GM19452 (cell line): ENCODE data around the gene DDX52.
"Not testable (repeated sequence)": the region's sequence is repeated elsewhere in the genome, so short reads cannot be mapped to it uniquely, and the experiment has no call there.

Experiments
- ATAC-seq: cut with Tn5 transposase; IDR thresholded peaks from one replicate; pipeline ENCODE4 v1.9.1; 2021; ENCODE audit not compliant: unreplicated experiment

DDX52 gene

DNA sequence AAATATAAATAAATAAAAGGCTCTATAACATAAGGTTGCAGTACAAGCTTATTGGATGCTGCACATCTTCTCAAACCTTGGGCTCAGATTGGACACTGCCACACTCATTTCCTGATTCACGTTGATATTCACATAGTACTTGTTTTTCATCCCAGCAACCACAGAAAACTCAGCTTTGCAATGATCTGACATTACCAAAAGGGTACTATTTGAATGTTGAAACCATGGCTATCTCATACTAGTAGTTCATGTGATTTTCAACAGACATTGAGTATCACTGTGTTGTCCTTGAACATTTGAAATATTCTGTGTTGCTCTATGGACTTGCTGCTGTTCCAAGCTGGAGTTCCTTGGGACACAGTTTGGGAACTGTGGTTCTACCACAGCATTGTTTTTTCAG lies 14.0 kb upstream of the DDX52 start:
- no peak for ATAC-seq

DNA sequence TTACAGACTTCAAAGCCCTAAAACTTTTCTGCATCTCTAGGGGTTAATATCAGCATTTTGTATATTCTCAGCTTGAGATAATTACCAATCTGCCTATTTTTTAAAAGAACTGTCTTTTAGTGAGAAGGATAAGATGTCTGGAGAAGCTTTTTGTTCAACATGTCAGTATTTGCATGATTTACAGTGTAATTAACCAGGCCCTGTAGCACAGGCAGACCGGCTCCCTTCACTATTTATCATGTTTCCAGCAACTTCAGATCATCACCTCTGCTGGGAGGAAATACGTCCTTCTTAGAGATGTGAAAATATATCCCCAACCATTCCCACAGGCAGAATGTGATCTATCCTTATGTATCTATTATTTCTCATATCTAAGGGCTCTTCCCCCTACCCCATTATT lies 8.6 kb upstream of the DDX52 start:
- no peak for ATAC-seq

DNA sequence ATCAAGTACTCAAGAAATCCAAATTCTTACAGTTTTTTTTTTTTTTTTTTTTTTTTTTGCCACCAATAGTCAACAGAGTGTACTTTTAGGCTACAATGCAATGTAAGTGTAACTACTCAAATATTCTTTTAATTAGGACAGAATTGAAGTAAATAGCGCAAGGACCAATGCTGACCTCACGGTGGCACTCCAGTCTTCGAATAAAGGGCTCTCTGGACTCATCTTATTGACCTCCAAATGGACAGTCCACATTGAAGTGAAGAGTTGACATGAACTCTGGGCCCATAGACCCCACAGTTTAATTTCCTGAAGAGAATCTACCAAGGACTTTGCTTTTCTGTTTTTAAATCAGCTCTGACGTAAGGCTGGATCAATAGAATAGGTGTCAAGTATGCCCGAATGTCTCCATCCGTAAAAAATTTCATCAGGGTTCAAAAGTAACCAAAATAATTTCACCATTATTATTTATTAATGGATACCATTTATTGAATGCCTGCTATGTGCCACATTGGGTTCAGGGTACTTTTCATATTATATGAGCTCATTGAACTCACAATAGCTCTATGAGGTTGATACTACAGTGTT lies 7.3 kb upstream of the DDX52 start:
- no peak for ATAC-seq

DNA sequence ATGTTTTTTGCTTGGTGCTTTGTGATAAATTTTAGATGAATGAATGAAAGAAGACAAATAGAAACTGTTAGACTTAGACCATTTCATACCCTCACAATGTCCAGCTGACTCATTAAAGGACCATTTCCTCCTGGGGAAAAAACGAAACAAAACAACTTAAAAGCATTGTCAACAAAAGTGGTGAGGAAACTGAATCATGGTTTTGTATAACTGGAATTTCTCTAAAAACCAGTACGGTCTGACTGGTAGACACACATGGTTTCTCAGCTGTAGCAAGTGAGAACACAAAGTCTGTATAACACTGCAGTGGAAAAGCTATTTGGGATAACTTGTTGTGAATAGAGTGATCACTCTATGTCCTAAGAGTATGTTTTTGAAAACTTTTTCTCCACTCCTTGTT lies 5.3 kb upstream of the DDX52 start:
- ATAC-seq, result no peak

DNA sequence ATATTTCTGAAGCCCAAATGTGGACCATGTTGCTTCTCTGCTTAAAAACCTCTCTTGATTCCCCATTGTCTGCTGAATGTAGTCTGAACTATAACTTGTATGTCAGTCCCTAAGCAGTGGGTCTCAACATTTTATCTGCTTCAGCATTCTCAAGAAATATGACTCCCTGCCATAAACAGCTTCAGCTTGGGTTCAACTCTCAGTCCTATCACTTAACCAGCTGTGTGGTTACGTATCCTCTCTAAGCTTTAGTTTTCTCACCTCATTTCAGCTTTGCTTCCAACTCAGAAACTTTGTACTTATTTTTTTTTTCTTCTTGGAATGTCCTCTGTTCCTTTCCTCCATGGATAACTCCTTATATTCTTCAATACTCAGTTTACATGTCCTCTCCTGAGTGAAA lies 4.6 kb upstream of the DDX52 start:
- no peak for ATAC-seq

DNA sequence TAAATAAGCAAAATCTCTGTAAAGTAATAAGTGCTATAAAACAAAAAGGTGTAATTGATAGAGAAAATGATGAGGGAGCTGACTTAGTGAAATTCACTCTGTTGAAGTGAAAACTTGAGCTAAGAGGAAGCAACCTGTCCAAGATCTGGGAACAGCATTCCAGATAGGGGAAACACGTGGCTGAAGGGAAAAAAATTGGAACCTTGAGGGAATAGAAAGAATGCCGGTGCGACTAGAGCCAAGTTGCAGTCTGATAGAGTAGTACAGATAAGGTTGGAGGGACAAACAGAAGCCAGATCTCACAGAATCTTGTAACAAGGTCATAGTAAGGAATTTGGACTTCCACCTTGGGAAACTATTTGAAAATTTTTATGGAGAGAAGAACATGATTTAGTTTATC lies 623 bp upstream of the DDX52 start:
- ATAC-seq, result no peak

DNA sequence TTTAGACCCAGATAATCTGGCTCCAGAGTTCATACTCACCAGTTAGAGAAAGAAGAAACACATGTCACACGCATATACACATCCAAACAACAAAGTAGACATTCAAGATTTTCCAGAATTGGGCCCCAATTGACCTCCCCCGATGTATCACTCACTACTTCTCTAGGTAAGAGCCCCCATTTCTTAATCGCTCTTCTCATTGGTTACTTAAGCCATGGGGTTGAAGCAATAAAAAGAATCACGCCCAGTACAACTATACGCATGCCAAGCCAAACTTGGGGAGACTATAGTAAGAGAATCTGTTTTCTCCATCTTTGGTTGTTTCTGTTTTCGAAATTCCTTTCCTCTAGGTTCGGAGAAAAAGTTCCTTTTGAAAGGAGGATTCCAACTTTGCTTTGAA lies 565 bp downstream of the DDX52 start:
- ATAC-seq, result no peak

DNA sequence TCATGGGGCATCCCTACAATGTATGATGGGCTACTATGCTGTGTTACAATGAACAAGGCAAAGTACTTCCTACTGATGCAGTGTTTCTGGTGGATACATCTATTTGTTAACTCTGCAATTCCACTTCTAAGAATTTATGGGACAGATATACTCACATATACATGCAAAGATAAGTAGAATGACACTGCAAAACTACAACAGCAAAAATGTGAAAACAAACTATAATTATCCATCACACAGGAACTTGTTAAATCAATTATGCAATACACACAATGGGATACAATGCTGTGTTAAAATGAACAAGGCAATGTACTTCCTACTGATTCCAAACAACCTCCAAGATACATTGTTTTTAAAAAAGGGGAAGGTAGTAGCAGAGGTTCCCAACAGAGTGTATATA lies 3.2 kb downstream of the DDX52 start:
- ATAC-seq, result no peak

DNA sequence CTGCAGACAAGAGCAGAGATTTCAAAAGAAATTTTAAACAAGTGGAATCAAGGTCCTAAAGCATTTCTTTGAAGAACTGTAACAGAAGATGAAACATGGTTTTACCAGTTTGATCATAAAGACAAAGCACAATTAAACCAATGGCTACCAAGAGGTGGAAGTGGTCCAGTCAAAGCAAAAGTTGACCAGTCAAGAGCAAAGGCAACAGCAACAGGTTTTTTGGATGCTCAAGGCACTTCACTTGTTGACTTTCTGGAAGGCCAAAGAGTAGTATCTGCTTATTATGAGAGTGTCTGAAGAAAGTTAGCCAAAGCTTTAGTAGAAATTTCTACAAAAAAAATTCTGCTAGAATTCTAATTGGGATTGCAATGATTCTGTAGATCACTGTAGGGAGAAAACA lies 5.3 kb downstream of the DDX52 start:
- ATAC-seq, result no peak

DNA sequence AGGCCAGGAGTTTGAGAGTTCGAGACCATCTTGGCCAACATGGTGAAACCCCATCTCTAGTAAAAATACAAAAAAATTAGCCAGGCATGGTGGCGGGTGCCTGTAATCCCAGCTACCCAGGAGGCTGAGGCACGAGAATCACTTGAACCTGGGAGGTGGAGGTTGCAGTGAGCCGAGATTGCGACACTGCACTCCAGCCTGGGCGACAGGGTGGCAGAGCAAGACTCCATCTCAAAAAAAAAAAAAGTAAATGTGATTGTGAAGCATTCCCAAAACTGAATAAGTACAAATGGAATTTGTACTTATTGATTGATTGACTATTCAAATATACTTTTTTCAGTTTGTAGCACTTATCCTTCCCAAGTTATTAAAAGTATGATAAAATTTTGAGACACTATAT lies 26.8 kb downstream of the DDX52 start:
- ATAC-seq, result not testable (repeated sequence)

DNA sequence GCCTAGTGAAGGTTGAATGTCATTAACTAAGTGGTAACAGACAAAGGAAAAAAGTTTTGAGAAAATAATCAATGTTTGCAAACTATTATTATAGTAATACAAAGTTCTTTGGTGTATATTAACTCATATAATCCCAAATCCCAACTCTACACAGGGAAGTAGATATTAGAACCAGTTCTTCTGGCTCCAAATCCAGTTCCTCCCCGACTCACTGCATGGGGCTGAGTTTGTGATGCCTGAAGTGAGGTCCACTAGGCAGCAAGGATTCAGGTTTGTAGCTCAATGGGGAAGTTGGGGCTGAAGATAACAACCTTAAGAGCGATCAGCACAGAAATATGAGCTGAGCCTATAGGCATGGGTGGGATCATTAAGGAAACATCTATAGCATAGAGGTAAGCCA lies 28.4 kb downstream of the DDX52 start:
- no peak for ATAC-seq

DNA sequence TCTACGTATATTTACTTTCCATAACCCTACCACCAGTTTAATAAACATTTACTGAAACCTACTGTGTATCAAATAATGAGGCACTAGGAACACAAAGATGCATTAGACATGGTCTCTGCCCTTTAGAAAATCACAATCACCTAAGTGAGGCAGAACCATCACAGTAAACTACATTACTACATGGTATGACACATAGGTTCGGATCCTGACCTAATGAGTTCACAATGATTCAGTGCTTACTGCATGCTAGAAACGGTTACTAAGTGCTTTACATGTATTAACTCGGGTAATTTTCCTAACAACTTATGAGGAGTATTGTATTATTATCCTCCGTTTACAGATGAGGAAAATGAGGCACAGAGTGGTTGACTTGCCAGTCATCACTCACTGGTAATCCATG lies 28.9 kb downstream of the DDX52 start:
- no peak for ATAC-seq

DNA sequence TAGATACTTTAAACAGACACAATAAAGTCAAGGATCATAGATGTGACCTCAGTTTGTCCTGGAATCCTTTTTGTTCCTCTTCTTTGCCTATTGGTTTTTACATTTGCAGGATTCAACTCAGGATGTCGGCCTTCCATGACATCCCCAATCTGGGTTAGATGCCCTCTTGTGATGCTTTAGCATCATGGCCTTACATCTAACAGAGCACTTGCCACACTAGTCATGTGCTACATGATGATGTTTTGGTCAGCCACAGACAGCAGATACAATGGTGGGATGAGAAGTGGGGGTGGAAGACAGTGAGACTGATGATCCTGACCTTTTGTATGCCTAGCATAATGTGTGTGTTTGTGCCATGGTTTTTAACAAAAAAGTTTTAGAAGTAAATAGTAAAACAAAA lies 32.3 kb downstream of the DDX52 start:
- ATAC-seq, result no peak

DNA sequence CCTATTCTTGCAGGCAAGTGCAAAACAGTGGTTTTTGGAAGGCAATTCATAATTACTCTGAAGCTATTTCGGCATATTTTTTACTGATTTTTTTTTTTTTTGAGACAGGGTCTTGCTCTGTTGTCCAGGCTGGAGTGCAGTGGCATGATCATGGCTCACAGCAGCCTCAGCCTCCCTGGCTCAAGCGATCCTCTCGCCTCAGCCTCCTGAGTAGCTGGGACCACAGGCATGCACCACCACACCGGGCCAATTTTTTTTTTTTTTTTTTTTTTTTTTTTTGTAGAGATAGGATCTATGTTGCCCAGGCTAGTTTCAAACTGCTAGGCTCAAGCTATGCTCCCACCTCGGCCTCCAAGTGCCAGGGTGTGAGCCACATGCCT lies 33.2 kb downstream of the DDX52 start:
- not testable (repeated sequence) for ATAC-seq

DNA sequence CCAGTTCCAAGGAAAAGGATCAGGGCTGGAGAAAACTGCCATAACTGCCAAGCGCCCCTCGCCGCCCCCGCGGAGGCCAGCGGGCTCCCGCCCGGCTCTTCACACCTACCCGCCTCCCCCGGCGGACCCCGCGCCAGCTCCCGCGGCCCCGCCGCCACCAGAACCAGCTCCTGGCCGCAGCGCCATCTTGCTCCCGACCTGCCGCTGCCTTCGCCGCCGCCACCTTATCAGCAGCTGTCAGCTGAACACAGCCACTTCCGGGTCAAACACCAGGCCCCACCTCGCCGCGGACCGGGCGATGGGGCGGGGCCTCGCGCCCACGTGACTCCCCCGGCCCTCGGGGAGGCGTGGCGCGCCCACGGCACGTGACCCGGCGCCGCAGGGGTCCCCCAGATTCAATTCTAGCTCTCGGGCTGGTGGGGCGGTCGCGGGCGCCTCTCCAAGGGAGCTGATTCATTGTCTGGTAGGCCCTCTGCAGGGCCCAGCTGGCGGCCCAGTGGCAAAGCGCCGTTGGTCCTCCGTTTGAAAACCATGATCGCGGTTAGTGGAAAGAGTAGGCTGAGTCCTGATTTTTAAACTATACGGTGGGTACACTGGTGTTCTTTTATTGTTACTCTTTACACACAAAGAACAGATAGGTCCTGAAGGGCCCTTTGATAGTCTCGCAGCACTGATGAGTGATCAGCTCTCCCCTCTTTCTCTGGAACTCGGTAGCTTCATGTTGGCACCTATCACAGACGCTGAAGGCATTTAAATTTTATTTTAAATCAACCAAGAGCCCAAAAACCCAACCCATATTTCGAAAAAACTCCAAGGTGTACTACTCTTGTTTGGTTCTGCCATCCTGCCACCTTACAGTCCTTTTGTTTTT lies 33.8 kb downstream of the DDX52 start, which contains the start of gene SYNRG:
Gene SYNRG, minus strand, starts transcription at position 249 of the 871 bp plus-strand sequence. Its CDS starts 63 bp downstream, at position 186.
- ATAC-seq, result peak; percentile 80

DNA sequence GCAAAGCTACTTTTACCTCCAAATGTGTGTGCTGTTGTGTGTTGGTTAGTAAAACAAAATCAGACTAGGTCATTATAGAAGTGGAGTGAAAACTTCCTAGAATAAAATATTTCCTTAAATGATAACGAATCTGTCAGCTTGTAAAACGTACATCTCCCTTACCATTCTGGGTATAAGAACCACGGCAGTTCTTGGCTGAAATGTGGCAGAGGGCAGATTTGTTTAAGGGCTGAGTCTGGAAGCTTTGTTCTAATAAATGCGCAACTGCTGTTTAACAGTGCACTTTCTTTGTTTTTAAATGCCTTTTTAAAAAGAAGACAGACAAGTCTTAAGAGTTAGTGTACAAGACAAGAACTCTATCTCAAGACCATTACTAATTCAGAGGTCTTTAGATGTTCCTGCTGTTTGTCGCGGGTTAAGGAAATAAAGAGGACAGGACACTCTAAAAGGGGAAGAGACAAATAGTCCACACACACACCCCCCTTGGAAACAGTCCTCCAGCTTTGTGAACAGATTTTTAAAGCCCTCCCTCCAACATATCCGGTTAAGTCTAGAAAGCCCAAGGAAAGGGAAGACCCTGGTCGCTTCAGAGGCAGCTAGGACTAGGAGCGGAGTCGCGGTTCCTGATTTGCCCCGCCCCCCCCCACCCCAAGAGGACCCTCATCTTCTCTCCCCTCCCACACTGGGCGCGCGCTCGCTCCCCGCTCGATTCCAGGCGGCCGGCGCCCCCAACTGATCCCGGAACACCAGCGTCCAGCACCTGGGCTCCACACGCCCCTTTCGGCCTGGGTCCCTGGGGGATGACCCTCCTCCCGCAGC lies 34.7 kb downstream of the DDX52 start:
- peak; percentile 20 for ATAC-seq

DNA sequence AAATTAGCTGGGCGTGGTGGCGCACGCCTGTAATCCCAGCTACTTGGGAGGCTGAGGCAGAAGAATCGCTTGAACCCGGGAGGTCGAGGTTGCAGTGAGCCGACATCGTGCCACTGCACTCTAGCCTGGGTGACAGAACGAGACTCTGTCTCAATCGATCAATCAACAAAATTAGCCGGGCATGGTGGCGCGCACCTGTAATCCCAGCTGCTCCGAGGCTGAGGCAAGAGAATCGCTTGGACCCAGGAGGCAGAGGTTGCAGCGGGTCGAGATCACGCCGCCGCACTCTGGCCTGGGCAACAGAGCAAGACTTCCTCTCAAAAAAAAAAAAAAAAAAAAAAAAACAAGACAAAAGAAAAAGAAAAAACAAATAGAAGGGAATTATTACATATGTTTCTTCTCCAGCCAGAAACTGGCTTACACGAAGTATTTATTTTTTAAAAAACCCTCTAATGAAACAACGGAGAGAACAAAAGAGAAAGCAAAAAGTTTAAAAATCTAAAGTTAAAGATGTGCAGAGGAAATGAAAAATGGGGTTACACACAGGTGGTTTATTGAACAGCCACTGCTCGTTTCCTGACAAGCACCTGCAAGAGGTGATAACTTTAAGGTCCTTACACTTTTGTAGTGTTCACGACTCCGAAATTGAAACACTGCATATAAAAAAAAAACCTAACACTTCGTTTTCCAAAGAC lies 35.5 kb downstream of the DDX52 start:
- no peak for ATAC-seq

DNA sequence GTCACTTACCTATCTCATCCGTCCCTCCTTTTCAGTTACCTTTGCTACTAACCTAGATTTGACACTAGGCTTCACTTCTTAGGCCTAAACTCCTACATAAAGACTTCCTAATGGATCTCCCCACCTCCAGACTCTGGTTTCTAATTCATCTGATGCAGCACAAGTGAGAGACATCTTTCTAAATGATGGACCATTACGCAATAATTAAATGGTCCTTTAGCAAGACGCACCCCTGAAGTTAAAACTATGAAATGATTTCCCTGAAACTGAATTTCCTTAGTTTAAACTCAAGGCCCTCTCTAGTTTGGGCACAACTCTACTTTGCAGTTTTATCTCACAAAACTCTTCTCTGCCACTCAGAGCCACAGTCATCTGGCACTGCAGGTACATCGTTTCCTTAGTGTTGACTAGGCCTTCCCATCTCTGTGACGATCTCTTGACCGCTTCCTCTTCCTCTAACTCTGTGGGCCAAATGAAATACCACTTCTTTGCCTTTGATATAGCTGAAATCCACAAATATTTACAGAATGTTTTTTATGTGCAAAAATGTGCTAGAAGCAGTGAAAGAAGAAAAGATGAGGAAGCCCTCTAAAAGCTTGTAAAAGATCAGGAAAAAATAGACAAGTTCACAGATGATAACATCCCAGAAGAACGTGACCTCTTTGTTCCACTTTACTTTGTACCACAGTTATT lies 37.3 kb downstream of the DDX52 start:
- ATAC-seq, result no peak

DNA sequence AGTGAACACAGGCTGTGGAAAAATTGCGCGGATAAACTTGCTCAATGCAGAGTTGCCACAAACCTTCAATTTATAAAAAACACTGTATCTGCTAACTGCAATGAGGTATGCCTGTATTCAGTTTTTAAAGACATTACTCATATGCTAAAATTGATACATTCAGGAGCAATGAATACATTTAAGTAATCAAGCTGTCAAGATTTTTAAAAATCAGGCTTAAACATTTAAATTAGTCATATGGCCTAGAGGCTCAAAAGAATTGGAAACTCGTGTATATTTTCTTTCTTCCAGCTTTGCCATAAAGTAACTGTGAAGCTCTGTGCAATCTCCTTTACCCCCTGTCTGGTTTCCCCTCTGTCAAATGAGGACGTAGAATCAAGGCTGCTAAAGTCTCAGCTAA lies 38.2 kb downstream of the DDX52 start:
- ATAC-seq, result no peak

DNA sequence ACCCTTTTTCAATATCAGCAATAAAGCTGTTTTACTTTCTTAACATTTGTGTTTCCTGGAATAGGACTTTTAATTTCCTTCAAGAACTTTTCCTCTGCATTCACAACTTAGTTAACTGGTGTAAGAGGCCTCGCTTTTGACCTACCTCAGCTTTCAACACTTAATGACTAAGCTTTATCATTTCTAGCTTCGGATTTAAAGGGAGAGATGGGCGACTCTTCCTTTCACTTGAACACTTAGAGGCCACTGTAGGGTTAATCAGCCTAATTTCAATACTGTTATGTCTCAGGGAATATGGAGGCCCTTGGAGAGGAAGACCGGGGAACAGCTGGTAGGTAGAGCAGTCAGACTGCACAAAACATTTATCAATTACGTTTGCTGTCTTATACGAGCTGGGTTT lies 38.7 kb downstream of the DDX52 start:
- no peak for ATAC-seq

DNA sequence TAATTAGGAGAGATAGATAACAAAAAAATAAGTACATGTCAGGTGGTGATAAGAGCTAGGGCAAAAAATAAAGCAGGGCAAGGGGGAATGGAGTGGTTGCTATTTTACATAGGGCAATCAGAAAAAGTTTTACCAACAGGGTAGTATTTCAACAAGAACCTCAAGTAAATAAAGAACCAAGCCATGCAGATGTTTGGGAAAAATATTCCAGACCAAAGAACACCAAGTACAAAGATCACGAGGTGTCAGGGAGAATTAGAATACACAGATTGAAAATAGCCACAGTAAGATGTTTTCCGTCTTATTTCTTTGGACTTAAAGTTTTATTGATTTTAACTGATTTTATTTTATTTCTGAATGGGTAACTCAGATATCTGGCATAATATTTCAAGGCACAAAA lies 45.1 kb downstream of the DDX52 start:
- ATAC-seq, result no peak
